Body of pancreas (tissue), 4 donors: ENCODE results near the gene ASCC3.

Source experiments
- CTCF ChIP-seq, 7 experiments: fragments of 450-650 bp in 4 of 7; fragments of 200-600 bp in 3 of 7; sonication (generic) in 3 of 7; IDR thresholded peaks; one replicate each; pipeline ENCODE4 v1.5.1; 2016 to 2019; ENCODE audit warnings: antibody characterized with exemption in 7 of 7
- POLR2A ChIP-seq, 3 donors: fragments of 450-650 bp; IDR thresholded peaks; one replicate each; pipeline ENCODE4 v1.6.1; 2016; ENCODE audit warnings: antibody characterized with exemption in 3 of 3, mild to moderate bottlenecking in 2 of 3

DNA sequence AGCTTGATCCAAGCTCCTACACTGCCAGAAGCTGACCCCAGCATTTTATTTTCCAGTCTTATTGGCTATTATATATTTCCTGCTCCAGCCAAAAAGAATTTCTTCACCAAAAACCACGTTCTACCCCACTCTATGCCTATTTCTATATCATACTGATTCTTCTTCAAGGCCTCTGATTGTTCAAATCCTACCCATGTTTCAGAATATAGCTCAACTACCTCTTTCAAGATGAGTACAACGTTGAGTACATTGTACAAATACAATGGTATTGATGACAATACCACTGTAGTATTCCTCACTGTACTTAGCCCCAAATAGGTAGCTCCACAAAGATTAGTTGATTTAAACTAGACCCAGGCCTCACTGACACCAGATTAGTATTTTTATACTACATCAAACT, 31.0 kb downstream of the ASCC3 start:
- TF ChIP-seq CTCF (IDR thresholded peaks at IDR 0.05): no peak
- no peak for TF ChIP-seq POLR2A (IDR thresholded peaks at IDR 0.05)
